ACC112 (cell line): ENCODE results near the gene REPS2.

ENCODE experiments used
- H2AFZ ChIP-seq: fragments of 200-600 bp; sonication (generic); one replicate; pipeline ENCODE4 v1.6.0; 2017; ENCODE audit warnings: antibody characterized with exemption, low read length; ENCODE audit not compliant: unreplicated experiment
- H3K27ac ChIP-seq: fragments of 200-600 bp; sonication (generic); 2 replicates; pipeline ENCODE4 v1.5.1; 2014; ENCODE audit warnings: low read depth, mild to moderate bottlenecking, antibody characterized with exemption, low read length, moderate library complexity
- H3K27me3 ChIP-seq: fragments of 200-600 bp; sonication (generic); 2 replicates; pipeline ENCODE4 v1.6.1; 2014; ENCODE audit warnings: mild to moderate bottlenecking, antibody characterized with exemption, low read length, moderate library complexity, mixed read lengths; ENCODE audit not compliant: insufficient read depth
- H3K36me3 ChIP-seq: fragments of 200-600 bp; sonication (generic); 2 replicates; pipeline ENCODE4 v1.6.1; 2016; ENCODE audit warnings: mild to moderate bottlenecking, antibody characterized with exemption, low read length, moderate library complexity, mixed read lengths; ENCODE audit not compliant: insufficient read depth
- H3K4me1 ChIP-seq: fragments of 200-600 bp; sonication (generic); one replicate; pipeline ENCODE4 v1.6.1; 2016; ENCODE audit warnings: low read length, mixed read lengths; ENCODE audit not compliant: insufficient read depth, unreplicated experiment, control insufficient read depth
- H3K4me3 ChIP-seq: fragments of 200-600 bp; sonication (generic); 2 replicates; pipeline ENCODE4 v1.5.1; 2014; ENCODE audit warnings: mild to moderate bottlenecking, low read depth, low read length
- H3K79me2 ChIP-seq: fragments of 200-600 bp; sonication (generic); one replicate; pipeline ENCODE4 v1.6.0; 2016; ENCODE audit warnings: low read length; ENCODE audit not compliant: control insufficient read depth, unreplicated experiment, insufficient read depth

The REPS2 gene

DNA sequence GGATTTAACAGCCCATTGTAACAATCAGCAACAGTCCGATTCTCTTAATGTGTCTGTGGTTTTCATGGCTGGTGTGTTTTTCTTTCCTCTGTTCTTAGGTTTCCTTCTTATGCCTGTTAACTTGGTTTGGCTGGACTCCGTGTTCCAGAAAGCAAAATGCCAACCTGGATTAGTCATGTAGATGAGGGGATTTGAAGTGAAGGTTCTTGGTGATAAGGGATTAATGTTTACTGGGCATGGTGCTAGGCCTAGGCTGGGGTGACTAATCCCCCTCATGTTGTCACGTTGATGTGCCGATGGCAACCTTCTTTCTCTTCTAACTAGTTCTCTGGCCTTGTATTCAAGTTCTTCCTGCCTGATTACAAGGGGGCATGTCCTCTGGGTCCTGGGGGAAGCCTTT lies 85.9 kb downstream of the REPS2 start:
- Histone ChIP-seq H3K4me1 (peaks cover 35% of the 10 kb centered on the region), H3K27me3 (no peaks in the 10 kb centered on the region), H3K27ac (peak overlapping the region; percentile 90), H2AFZ (peak overlapping the region; percentile 81), H3K4me3 (peak overlapping the region; percentile 47; the same call in 1 of the 2 replicates), H3K36me3 (no peaks in the 10 kb centered on the region), H3K79me2 (no peaks in the 10 kb centered on the region)

DNA sequence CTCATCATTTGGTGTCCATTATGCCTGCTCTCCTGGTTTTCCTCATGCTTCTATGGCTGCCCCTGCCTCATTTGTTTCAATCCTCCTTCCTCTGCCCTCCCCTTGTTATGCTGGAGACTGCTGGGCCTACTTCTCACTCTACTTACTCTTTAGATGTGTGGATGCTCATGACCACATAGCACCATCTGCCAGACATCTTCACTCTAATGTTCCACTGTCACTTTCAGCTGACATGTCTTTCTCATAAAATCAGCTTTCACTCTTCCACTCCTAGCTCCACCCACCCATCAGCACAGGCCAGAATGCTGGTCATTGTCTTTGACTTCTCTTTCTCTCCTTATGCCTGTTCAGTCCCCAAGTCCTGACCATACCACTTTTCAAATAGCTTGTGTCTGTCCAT lies 86.8 kb downstream of the REPS2 start:
- H3K27me3 ChIP-seq, result no peaks in the 10 kb centered on the region
- no peaks in the 10 kb centered on the region for H3K79me2 ChIP-seq
- H3K4me3 ChIP-seq, result no peak overlapping the region
- no peaks in the 10 kb centered on the region for H3K36me3 ChIP-seq
- H3K4me1 ChIP-seq, result peaks cover 35% of the 10 kb centered on the region
- no peak overlapping the region for H2AFZ ChIP-seq
- peak overlapping the region; percentile 90 for H3K27ac ChIP-seq

DNA sequence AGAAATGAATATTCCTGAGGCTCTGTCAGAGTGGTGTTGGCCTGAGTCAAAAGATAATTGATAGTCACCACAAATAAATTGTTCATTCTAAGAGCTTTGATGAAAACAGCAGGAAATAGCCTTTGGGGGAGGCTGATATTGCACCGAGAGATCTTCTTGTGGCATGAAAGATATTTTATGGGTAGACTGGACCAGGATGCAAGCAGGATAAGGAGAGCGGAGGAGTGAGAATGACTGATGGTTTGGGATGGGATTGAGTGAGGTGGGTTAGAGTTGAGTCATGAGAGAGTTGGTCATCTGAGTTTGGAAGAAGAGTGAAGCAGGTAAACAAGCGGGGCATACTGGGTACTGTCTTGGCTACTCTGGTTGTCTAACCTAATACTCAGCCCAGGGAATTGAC lies 88.7 kb downstream of the REPS2 start:
- Histone ChIP-seq H3K4me3 (no peak overlapping the region), H3K27me3 (no peaks in the 10 kb centered on the region), H3K4me1 (peaks cover 38% of the 10 kb centered on the region), H3K36me3 (no peaks in the 10 kb centered on the region), H2AFZ (no peak overlapping the region), H3K79me2 (no peaks in the 10 kb centered on the region), H3K27ac (no peak overlapping the region)

DNA sequence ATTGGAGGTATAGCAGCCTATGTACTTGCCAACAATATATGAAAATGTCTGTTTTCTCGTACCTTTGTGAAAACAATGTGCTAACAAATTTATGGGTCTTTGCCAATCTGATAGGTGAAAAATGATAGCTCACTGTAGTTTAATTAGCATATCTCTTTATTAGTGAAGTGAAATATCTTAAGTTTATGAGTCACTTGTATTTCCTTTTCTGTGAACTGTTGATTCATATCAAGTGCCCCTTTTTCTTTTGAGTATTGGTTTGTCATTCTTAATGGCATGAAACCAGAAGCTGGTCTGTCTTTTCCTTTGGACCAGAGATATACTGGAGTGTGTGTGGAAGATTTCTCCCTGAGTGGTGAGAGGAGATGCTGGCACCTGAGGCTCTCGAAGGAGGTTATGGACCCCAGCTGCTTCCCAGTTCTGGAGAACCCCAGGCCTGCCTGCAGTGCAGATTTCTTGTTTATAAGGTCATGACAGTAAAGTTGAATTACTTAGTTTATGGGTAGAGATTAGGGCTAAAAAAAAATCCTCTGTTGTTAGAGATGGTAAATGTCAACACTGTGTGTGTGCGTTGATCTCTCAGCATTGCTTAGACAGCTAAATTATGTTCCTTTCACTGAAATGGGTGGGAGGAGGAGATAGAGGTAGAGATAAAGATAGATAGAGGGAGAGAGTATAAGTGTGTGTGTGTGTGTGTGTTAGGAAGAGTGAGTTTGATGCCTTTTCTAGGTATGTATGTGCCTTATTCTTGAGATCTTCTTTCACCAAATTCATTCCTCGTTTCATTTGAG lies 89.9 kb downstream of the REPS2 start:
- Histone ChIP-seq H3K4me3 (no peak overlapping the region), H3K27me3 (no peaks in the 10 kb centered on the region), H3K79me2 (no peaks in the 10 kb centered on the region), H2AFZ (no peak overlapping the region), H3K27ac (no peak overlapping the region), H3K4me1 (peaks cover 35% of the 10 kb centered on the region), H3K36me3 (no peaks in the 10 kb centered on the region)

DNA sequence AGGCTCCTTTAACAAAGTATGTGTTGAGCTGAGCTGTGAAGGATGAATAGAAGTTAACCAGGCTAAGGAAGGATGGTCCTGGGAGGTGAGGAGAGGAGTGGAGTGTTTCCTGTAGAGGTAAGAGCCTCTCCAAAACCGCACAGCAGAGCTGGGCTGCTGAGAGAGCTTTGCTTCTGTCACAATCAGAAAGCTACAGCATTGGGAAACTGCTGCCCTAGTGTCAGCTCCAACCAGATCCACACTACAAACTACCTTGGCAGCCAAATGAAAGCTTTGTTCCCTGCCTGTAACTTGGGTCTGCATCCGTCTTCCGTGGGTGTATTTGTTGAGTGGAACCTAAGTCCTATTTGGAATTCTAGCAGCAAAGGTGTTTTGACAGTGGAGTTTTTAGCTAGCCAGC lies 91.8 kb downstream of the REPS2 start:
- no peak overlapping the region for H3K27ac ChIP-seq
- H2AFZ ChIP-seq, result no peak overlapping the region
- H3K79me2 ChIP-seq, result no peaks in the 10 kb centered on the region
- no peak overlapping the region for H3K4me3 ChIP-seq
- no peaks in the 10 kb centered on the region for H3K36me3 ChIP-seq
- peaks cover 16% of the 10 kb centered on the region for H3K4me1 ChIP-seq
- no peaks in the 10 kb centered on the region for H3K27me3 ChIP-seq

DNA sequence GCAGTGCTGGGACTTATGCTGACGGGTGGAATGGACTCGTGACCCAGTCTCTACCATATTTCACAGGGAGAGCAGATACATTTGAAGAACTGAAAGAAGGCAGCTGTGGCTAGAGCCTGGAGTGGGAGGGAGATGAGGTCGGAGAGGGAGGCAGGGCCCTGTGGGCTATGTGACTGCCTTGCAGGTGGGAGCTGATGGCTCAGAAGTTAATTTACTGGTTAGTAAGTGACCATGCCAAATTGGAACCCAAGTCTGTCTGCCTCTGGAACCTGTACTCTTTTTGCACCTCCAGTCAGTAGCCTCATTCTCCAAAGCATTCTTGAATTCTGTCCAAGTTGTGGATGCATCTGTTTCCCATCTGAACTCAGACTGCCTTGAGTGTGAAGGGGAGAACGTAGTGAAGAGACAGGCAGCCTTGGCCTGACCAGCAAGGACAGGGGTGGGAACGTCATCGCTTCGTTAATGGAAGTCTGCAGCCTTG lies 92.3 kb downstream of the REPS2 start:
- H3K36me3 ChIP-seq, result no peaks in the 10 kb centered on the region
- H2AFZ ChIP-seq, result no peak overlapping the region
- peaks cover 11% of the 10 kb centered on the region for H3K4me1 ChIP-seq
- no peaks in the 10 kb centered on the region for H3K79me2 ChIP-seq
- no peak overlapping the region for H3K4me3 ChIP-seq
- H3K27me3 ChIP-seq, result no peaks in the 10 kb centered on the region
- H3K27ac ChIP-seq, result no peak overlapping the region

DNA sequence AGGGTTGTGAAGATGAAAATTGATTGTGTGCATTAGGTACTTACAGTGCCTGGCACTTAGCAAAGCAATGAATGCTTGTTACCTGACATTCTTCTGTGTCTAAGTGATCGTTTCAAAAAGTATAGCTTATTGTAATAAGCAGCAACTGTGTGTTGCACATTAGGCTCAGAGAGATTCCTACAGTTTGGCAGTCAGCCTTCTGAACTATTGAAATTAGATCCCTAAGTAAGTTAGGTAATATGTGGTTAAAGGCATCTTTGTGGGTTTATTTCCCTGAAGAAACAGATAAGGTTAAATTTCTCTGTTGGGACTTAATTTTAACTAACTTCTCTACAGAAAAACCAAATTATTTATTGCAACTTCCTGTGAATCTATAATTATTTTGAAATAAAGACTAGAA lies 93.4 kb downstream of the REPS2 start:
- H3K27ac ChIP-seq, result no peak overlapping the region

DNA sequence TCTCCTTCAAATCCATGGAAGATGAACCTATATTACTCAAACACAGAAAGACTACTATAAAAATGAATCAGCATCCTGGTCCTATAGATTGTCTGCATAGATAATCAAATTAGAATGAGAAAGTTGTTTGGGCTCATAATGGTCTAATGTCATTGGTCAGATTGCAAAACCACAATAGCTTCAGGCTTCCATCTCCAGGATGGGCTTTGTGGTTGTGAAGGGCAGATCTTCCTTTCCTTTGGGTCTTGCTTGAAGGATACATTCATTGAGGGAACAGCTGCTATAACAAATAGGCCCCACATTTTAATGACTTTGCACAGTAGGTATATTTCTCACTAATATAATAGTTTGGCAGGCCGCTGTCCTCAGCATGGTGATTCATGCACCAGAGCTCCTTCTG lies 94.3 kb downstream of the REPS2 start:
- H2AFZ ChIP-seq, result no peak overlapping the region
- H3K4me3 ChIP-seq, result no peak overlapping the region
- peaks cover 11% of the 10 kb centered on the region for H3K4me1 ChIP-seq
- H3K79me2 ChIP-seq, result no peaks in the 10 kb centered on the region
- no peaks in the 10 kb centered on the region for H3K36me3 ChIP-seq
- H3K27ac ChIP-seq, result no peak overlapping the region
- no peaks in the 10 kb centered on the region for H3K27me3 ChIP-seq

More for the DNA sequence above, 93.4 kb downstream of the REPS2 start:
- H2AFZ ChIP-seq, result no peak overlapping the region
- no peaks in the 10 kb centered on the region for H3K36me3 ChIP-seq
- H3K4me3 ChIP-seq, result no peak overlapping the region
- peaks cover 11% of the 10 kb centered on the region for H3K4me1 ChIP-seq
- no peaks in the 10 kb centered on the region for H3K27me3 ChIP-seq
- no peaks in the 10 kb centered on the region for H3K79me2 ChIP-seq

DNA sequence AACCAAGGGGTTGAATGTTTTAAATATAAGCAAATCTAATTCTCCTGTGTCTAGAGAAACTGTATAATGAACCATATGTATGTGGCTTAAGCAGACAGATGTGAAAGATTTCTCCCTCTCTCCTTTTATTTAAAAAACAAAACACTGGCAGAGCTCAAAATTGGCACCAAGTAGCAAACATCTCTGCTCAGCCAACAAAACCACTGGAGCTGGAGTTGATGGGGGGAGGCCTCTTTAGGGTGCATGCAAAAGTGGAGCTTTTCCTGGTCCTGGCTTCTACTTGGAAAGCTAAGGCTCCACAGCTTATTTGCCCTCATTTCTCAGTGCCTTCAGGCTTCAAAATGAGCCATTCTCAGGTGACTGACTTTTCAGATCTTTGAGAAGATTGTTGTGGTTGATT lies 95.6 kb downstream of the REPS2 start:
- Histone ChIP-seq H3K4me1 (peaks cover 4% of the 10 kb centered on the region), H2AFZ (no peak overlapping the region), H3K27me3 (no peaks in the 10 kb centered on the region), H3K79me2 (no peaks in the 10 kb centered on the region), H3K27ac (no peak overlapping the region), H3K36me3 (no peaks in the 10 kb centered on the region), H3K4me3 (no peak overlapping the region)

DNA sequence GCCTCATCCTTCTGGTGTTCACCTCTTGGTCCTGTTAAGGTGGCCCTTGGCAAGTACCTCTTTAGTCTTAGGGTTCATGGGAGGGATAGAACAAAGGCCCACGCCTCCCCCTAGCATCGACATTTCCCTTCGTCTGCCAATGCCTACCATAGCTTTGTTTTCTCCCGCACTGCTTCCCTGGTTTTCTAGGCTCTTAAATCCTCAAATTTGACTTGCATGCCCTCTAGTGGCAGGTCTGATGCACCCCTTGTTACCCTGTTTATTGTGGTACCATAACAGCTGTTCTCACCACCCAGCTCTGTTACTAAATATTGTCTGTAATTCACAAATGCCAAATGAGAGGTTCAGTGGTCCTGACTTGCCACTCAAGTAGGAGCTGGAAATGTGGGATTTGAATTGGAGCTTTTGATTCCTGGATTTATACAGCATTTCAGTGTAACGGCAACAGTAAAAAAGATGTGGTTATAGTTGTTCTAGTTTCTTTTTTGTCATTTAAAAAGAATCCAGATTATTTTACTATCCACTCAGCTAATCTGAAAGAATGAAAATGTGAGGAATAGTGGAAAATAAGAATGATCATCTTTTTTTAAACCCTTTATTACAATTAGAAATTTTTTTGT lies 100.1 kb downstream of the REPS2 start:
- H3K36me3 ChIP-seq, result no peaks in the 10 kb centered on the region
- no peaks in the 10 kb centered on the region for H3K79me2 ChIP-seq
- H3K4me1 ChIP-seq, result no peaks in the 10 kb centered on the region
- no peak overlapping the region for H3K27ac ChIP-seq
- H3K27me3 ChIP-seq, result no peaks in the 10 kb centered on the region
- peak overlapping the region; percentile 96 for H2AFZ ChIP-seq
- peak overlapping the region; percentile 57 for H3K4me3 ChIP-seq

DNA sequence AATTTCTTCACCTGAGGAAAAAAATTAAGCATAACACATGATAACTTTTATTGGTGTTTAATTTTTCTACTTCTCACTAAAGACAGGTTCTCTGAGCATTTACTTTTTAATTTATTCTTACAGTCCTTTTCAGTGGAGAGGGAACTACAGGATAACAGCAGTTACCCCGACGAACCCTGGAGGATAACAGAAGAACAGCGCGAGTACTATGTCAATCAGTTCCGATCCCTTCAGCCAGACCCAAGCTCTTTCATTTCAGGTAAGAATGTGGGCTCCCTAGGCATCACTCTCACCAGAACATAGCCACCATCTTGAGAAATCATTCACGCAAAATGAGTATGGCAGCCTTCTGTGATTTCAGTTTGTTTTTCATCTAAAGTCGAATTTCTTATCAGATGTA lies 100.8 kb downstream of the REPS2 start:
- Histone ChIP-seq H3K4me1 (no peaks in the 10 kb centered on the region), H3K27ac (no peak overlapping the region), H3K4me3 (0 out of 2 replicates have a peak overlapping the region, but pooled peaks have one; percentile 57), H3K36me3 (no peaks in the 10 kb centered on the region), H3K79me2 (no peaks in the 10 kb centered on the region), H2AFZ (peak overlapping the region; percentile 96), H3K27me3 (no peaks in the 10 kb centered on the region)
